GM12878 (cell line): ENCODE results near the gene PSMC3IP. TPM values are rescaled to one million over a fixed set of nuclear protein-coding genes. Genes with fewer than 3 reads are reported as not detected.
A peak's percentile ranks its signal among the peaks of the same experiment; 100 is the strongest.

Experiments
- CUX1 ChIP-seq: IDR thresholded peaks from 2 replicates; pipeline ENCODE4 v1.6.1; 2012; ENCODE audit warnings: improper control_type of control experiment, low read depth, low read length; ENCODE audit not compliant: insufficient replicate concordance
- E2F8 ChIP-seq: fragments of 450-650 bp; IDR thresholded peaks from 2 replicates; pipeline ENCODE4 v1.6.1; 2018; ENCODE audit warnings: mild to moderate bottlenecking, low read depth, moderate library complexity; ENCODE audit not compliant: partially characterized antibody
- HCFC1 ChIP-seq: fragments of 150-350 bp; IDR thresholded peaks from 2 replicates; pipeline ENCODE4 v1.6.1; 2014; ENCODE audit warnings: low read length
- HDAC2 ChIP-seq: fragments of 200-600 bp; sonication (generic); IDR thresholded peaks from 2 replicates; pipeline ENCODE4 v1.6.1; 2017
- MYC ChIP-seq: IDR thresholded peaks from 2 replicates; pipeline ENCODE4 v1.6.1; 2011; ENCODE audit warnings: mild to moderate bottlenecking, low read length, moderate library complexity, inconsistent platforms; ENCODE audit not compliant: insufficient read depth, insufficient replicate concordance, insufficient read length, severe bottlenecking
- PML ChIP-seq: IDR thresholded peaks from 2 replicates; pipeline ENCODE4 v1.6.1; 2012; ENCODE audit warnings: low read length, inconsistent platforms
- SMARCA5 ChIP-seq: fragments of 450-650 bp; IDR thresholded peaks from 2 replicates; pipeline ENCODE4 v1.6.1; 2017; ENCODE audit warnings: mild to moderate bottlenecking
- STAT1 ChIP-seq: fragments of 450-650 bp; conservative IDR thresholded peaks from 2 replicates; pipeline ENCODE4 v1.6.1; 2014; ENCODE audit warnings: antibody characterized with exemption, mild to moderate bottlenecking
- ZBTB11 ChIP-seq: fragments of 450-650 bp; formaldehyde crosslinking; IDR thresholded peaks from 2 replicates; pipeline ENCODE4 v1.5.0; 2022; ENCODE audit warnings: mild to moderate bottlenecking, missing genetic modification characterization
- ZNF207 ChIP-seq: fragments of 450-650 bp; IDR thresholded peaks from 2 replicates; pipeline ENCODE4 v1.6.1; 2014; ENCODE audit warnings: antibody characterized with exemption, mild to moderate bottlenecking, borderline replicate concordance
- ZNF622 ChIP-seq: fragments of 450-650 bp; IDR thresholded peaks from 2 replicates; pipeline ENCODE4 v1.6.1; 2017; ENCODE audit warnings: mild to moderate bottlenecking, inconsistent platforms
- ZNF687 ChIP-seq: fragments of 450-650 bp; IDR thresholded peaks from 2 replicates; pipeline ENCODE4 v1.6.1; 2017; ENCODE audit warnings: mild to moderate bottlenecking, moderate library complexity
- polyA plus RNA-seq, 11 experiments: library from polyadenylated mRNA; depleted of rRNA in 4 of 11; unstranded in 6 of 11; stranded (reverse) in 5 of 11; fragments of >200 nt; fragmentation: Nextera tagmentation in 4 of 11; fragmentation: Illumina TruSeq in 1 of 11; extraction: Ambion mirVana in 4 of 11; extraction: Trizol in 1 of 11; gene quantifications; 1 replicate in 1 of 11; 2 replicates in 10 of 11; pipeline versions ENCODE4 v1.2.1 to v1.2.3, GENCODE V29; 2011 to 2016; ENCODE audit warnings: inconsistent platforms in 2 of 11, missing spikeins in 2 of 11, low read depth in 1 of 11
- total RNA-seq, 4 experiments: library from RNA; depleted of rRNA in 3 of 4; stranded (reverse); fragments of >200 nt in 3 of 4; fragmentation: Illumina TruSeq in 1 of 4; extraction: Trizol in 1 of 4; gene quantifications; 2 replicates each; pipeline versions ENCODE4 v1.2.1 to v1.2.3, GENCODE V29; 2013 to 2021

The PSMC3IP gene
- total and polyA plus RNA-seq, 10 of the 15 experiments (the other 5 are each of a cell fraction or from before 2014, with no cell fraction given), result 6.8 to 34.5 (median 17.7) TPM

- TF ChIP-seq E2F8 (no peak), STAT1 (no peak), ZNF687 (peak; percentile 71), CUX1 (no peak), ZBTB11 (CRISPR knock-in tag) (no peak), HCFC1 (0 out of 2 replicates have a peak, but pooled peaks have one; percentile 2), ZNF622 (no peak), SMARCA5 (peak; percentile 90), ZNF207 (no peak; the same call in 1 of the 2 replicates), HDAC2 (no peak), PML (no peak; the same call in 1 of the 2 replicates), MYC (no peak)
Observed at GRCh38 chr17:42536372-42537155, 41.0 kb downstream of the PSMC3IP start (continued).
